LoVo (cell line): ENCODE data around the gene OSBPL6.
"Not testable (repeated sequence)": the region's sequence is repeated elsewhere in the genome, so short reads cannot be mapped to it uniquely, and the experiment has no call there.

Experiments
- DNase-seq: peaks from one replicate; pipeline ENCODE4 v3.0.0-alpha.2; 2016; ENCODE audit warnings: low spot score

OSBPL6 gene

DNA sequence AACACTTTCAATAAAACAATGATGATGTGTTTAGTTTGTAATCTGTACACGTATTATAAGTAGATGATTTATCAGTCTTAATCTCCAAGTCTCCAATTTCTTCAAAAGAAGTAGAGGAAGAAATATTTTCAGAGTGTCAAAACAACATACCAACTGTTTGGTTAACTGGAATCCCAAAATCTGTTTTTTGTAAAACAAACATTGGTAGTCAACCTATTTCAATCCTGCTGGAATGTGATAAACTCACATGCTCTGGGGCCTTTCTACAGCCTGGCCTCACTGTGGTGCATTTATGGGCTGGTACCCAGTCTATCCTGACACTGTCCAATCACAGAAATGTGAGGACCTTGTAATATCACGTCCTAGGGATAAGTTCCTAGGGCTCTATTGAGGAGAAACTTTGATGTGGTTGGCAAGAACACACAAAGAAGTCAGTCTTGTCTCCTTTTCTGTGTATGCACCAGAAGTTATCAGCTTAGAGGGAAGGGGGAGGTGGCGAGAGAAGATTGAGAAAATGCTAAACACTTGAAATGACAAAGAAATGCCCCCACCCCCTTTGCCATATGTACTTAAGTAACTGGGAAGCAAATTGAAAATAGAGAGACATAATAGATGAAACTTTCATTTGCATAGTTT lies 209.5 kb downstream of the OSBPL6 start:
- DNase-seq = no peak

DNA sequence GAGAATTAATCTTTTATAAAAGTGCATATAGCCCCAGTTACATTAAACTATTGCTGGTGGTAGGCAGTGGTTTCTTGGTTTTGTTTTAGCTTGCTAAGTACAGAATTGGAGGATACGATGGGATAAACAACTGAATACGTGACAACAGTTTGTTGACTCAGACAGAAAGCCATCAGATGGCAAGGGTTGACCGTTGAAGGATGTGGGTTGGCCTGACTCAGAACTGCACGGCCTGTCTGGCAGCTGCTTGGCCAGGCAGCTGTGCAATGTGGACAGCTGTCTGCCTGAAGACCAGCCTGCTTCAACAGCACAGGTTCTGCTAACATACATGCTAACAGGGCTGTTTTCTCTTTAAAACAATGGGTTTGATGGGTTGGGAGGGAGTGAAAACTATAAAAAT lies 210.1 kb downstream of the OSBPL6 start:
- DNase-seq = no peak

DNA sequence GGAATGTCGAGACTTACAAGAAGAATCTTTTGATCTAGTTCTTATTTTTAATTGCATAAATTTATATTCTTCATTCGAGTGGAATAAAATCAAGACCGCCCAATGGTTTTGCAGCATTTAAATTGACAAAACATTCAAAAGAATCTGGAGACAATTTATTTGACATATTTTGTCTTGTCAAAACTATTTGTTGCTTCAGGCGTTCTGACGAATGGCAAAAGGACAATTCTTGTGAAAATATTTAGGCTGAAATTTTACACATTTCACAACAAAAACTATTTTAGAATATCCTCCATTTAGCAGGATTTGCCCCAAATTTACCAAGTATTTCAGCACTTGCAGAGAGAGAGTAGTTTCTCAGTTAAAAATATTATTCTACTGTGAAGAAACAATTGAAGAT lies 214.9 kb downstream of the OSBPL6 start:
- DNase-seq = no peak

DNA sequence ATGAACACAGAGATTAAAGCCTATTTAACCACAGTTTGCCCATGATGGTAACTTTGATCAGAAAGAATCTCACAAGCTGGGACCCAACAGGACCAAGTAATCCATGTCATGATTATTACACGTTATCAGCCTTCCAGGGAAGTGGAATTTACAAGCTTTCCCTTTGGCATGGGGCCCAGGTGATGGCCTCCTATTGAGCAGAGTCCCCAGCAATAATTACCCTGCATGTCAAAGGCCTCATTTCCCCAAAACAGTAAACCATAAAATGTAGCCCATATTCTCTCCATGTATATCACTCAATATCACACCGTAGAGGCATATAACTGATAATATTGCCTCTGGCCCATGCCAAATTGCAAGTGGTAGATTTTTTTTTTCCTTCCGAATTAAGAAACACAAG lies 217.7 kb downstream of the OSBPL6 start:
- peak; percentile 32 for DNase-seq

DNA sequence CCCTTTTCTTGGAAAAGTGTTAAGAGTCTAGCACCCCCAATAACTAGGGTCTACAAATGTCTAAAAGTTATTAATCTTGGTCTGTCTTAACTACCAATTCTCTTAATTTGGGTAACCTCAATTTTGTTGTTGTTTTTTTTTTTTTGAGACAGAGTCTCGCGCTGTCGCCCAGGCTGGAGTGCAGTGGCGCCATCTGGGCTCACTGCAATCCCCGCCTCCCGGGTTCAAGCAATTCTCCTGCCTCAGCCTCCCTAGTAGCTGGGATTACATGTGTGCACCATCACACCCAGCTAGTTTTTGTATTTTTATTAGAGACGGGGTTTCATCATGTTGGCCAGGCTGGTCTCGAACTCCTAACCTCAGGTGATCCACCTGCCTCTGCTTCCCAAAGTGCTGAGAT lies 218.1 kb downstream of the OSBPL6 start:
- DNase-seq = not testable (repeated sequence)

DNA sequence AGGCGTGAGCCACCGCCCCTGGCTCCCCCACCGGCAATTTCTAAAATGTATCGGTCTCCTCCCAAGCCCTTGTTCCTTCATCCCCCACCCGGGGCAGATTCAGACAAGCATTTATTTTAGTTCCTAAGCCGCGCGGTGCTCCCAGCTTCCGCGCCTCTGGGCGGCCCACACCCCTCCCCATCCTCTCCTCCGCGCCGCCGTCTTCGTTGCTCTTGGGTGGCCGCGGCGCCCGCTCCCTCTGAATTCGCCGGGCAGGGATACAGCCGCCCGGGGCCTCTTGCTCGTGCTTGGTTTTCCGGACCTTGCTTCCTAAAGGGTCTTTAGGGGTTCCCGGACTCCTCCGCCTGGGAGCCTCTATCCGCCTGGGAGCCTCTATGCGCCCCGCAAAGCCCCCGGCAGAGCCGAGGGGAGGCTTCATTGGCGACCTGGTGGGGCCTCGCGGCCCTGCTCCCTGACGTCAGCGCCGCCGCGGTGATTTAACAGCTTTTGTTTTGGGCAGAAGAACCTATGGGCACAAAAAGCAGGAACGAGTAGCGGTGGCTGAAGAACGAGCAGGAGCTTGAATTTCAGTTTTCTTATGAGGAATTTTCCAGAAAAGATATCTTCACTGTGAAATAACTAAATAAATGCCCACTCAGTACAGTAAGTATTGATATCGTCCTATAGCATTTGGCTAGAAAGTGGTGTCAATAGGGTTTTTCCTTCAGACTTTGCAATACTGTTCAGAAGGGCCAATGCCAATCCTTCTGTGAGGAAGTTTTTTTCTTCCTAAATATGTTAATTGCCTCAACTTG lies 219.4 kb downstream of the OSBPL6 start:
- peak; percentile 73 for DNase-seq

DNA sequence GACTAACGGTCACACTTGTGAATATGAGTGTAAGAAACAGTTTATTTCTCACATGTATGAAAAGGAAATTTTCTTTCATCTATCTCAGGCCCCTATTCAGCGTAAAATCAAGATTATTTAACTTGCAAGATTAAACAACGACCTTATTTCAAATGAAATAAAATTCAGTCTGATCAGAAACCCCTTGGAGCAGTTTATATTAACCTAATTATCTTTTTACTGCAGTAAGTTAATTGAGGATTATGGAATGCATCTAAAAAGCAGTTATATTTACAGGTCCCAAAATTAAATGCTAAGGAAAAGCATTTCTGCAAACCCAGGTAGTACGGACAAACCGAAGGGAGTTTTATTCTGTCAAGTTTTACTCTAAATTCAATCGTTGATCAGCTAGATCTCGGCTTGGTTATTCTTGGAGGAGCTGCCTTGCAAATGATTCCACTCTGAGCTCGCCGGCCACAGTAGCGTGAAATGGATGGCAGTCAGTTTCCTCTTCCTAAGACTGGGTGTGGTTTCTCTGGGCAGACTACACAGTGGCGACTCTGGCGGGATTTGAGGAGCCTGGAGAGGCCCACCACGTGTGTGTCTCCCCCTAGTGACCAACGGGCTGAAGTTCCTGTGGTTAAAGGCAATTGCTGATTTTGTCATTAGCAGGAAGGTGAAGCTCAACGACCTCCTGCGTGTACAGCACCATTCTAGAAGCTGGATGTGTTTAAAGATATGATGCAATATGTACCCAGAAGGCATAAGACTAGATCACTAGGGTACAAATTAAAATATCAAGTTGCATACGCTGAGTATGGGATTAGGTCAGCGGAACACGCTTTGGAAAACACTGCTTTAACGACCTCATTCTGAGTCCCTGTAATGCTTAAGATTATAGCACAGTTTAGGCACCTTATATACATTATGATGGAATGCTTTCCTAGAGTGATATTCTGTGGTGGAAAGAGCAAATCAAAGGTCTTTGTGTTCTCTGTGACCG lies 220.2 kb downstream of the OSBPL6 start:
- peak; percentile 92 for DNase-seq

DNA sequence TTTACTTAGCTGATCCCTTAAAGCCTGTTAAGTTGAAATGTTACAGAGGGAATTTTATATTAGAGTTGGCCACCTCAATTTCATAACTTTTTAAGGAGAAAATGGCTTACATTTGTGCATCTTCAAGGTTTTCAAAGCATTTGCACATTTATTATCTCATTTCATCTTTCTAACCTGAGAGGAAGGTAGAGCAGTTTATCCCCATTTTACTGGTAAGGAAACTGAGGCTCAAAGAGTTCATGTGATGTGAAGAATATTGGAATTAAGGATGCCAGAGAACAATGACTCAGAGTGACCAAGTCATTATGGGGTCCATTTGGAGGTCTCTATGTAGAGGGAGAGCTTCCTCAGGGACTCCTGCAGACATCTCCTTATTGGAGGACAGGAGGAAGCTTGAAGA lies 221.7 kb downstream of the OSBPL6 start:
- DNase-seq = no peak

DNA sequence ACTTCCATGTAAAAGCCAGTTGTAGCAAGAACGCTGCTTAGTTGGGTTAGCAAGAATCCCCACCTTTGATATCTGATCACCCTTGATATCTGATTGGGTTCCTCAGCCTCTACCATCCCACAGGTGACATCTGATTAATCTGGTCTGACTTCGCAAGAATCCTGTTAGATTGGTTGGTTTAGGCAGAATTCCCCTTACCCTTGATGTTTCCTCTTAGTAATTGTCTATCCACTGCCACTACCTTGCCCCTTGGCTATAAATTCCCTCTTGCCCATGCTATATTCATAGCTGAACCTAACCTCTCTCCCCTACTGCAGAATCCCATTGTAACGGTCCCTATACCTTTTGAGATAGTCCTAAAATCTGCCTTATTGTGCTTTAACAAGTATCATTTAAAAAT lies 223.6 kb downstream of the OSBPL6 start:
- DNase-seq = no peak

DNA sequence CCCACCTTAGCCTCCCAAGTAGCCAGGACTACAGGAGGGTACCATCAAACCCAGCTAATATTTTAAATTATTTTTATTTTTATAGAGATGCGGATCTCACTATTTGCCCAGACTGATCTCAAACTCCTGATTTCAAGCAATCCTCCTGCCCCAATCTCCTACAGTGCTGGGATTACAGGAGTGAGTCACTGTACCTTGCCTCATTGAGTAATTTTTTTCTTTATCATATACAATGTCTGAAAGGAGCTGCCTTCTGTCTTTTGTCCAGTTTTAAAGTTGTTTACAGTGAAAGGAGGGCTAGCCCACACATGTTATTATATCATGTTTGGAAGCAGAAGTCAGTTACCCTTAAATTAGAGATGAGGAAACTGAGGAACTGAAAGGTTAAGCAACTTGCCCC lies 224.1 kb downstream of the OSBPL6 start:
- no peak for DNase-seq

DNA sequence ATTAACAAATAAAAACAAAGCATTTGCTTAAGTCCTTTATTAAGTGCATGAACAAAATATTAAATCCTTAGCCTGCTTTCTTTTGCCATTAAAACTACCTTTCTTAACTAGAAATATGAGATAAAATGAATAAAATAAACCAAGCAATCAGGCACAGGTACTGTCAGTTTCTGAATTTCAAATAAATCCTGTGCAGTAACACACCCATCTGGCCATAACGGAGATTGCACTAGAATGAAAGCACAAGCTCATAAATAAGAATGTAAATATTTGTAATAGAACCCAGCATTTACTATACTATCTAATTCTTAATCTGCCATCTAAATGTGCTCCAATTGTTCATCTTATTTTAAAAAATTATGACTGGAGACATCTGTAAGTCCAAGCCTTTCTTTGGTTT lies 224.8 kb downstream of the OSBPL6 start:
- no peak for DNase-seq

DNA sequence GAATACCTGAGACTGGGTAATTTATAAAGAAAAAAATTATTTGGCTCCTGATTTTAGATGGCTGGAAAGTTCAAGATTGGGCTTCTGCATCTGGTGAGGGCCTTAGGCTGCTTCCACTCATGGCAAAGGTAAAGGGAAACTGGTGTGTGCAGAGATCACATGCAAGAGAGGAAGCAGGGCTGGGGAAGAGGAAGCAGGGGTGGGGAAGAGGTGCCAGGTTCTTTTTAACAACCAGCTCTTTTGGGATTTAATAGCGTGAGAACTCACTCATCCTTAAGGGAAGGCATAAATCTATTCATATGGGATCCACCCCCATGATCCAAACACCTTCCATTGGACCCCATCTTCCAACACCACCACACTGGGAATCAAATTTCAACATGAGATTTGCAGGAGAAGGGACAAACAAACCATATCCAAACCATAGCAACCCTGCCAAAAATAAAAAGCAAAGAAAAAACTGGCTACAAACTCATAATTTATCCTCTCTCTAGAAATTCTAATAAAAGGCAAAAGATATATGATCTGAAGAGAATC lies 226.2 kb downstream of the OSBPL6 start:
- no peak for DNase-seq

DNA sequence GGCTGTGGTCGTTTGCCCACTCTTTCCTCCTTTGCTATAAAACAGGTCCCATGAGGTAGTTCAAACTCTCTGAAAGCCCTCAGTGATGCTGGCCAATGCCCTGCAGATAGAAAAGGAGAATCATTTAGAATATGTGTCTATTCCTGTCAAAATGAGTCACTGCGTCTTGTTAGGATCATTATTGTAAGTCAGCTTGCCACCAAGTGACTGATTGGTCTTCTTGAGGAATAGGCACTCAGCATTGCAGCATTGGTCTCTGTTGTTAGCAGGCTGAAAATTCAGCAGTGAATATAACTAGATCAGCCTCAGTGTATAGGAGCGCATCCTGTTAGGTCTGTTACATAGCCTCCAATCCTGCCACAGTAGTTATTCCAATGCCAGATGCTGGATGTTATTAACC lies 227.8 kb downstream of the OSBPL6 start:
- DNase-seq = no peak

DNA sequence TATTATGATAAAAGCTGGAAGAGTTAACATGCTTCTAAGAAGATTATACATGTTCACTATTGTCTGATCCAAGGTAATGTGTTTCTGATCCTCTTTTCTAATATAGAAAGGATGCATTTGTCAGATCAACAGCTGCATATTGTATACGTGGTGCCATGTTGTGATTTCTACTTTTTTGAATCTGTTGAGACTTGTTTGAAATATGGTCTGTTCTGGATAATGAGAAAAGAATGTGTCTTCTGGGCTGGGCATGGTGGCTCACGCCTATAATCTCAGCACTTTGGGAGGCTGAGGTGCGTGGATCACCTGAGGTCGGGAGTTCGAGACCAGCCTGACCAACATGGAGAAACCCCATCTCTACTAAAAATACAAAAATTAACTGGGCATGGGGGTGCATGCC lies 229.4 kb downstream of the OSBPL6 start:
- DNase-seq = not testable (repeated sequence)

DNA sequence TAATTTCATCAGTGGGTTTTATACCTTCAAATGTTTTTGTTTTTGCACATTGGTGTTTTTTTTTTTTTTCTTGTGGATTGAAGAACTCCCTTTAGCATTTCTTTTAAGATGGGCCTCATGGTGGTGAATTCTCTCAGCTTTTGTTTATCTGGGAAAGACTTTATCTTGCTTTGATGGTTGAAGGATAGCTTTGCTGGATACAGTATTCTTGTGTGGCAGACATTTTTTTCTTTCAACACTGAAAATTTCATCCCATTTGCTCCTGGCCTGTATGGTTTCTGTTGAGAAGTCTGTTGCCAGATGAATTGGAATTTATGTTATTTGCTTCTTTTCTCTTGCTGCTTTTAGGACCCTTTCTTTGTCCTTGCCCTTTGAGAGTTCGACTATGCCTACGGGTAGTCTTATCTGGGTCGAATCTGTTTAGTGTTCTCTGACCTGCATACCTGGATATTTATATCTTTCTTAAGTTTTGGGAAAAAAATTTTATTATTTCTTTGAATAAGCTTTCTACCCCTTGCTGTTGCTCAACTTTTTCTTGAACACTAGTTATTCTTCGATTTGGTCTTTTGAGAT lies 231.0 kb downstream of the OSBPL6 start:
- no peak for DNase-seq

DNA sequence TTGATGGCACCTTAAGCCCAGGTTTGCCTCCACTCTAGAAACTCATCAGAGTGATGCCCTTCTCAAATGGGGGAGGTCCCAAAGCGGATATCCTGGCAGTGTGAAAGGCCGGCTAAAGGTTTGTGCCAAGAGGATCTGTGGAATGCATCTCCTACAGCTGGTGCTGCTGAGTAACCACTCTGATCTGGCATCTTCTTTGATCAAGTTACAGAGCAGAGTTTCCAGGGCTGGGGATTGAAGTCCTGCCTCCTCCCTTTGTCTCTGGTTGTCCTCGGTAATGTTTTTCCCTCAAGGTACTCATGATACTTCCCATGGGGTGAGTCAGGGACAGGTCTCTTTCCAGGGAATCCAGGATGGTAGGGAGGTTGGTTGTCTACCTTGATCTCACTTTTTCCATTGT lies 232.1 kb downstream of the OSBPL6 start:
- DNase-seq = no peak

DNA sequence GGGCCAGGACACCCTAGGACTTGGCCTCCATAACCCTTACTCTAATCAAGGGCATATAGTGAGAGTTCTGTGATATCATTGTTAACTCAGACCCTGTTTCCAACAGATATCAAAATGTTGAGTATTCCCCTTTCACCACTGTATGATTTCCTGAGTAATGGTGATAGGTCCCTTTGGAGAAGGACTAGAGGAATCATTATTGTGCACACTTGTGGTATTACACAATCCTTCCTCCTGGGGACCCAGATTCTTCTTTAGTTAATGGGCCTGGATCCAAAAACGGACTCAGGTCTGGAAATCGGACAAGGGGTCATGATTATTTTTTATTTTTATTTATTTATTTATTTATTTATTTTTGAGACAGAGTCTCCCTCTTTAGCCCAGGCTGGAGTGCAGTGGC lies 233.1 kb downstream of the OSBPL6 start:
- no peak for DNase-seq

DNA sequence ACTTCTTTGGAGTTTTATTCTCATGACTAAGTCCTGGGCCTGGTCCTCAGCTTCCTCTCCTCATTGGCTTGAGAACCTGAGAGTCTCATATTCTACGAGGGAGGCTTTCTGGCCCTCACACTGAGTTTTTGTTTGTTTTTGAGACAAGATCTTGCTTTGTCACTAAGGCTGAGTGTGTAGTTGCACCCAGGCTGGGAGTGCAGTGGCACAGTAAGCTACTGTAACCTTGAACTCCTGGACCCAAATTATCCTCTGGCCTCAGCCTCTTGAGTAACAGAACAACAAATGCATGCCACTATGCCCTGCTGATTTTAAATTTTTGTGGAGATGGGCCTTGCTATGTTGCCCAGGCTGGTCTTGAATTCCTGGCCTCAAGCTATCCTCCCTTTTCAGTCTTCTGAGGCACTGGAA lies 234.1 kb downstream of the OSBPL6 start:
- DNase-seq = no peak

DNA sequence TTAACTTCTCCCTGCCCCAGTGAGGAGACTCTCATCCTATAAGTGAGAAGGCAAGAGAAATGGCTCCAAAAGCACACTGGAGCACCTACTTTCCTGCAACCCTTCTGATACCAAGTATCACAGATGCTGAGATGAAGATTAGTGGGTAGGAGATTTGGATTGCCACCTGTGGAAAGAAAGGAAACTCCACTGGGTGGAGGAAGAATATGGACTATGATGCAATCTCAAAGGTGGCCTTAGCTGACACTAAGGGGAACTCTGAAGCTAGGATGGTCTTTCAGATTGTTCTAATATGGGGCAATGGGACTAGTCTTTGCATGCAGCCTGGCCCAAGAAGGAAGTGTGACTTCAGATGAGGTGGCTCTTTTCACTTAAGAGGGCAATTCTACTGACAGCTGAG lies 235.0 kb downstream of the OSBPL6 start:
- no peak for DNase-seq

DNA sequence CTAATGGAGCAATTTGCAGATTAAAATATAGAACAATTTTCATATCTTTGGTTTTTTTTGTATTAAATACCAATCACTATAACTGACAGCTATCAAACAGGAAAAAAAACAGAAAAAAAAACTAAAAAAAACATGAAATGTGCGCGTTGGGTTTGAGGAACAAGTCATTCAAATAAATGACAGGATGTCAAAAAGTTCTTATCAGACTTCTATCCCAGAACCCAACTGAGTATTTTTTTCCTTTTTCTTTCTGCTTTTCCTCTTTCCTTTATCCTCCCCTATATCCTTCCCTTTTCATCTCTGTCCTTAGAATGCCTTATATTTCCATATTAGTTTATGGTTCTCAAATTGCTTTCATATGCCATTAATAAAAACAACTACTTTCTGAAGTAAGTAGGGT lies 242.3 kb downstream of the OSBPL6 start:
- no peak for DNase-seq

DNA sequence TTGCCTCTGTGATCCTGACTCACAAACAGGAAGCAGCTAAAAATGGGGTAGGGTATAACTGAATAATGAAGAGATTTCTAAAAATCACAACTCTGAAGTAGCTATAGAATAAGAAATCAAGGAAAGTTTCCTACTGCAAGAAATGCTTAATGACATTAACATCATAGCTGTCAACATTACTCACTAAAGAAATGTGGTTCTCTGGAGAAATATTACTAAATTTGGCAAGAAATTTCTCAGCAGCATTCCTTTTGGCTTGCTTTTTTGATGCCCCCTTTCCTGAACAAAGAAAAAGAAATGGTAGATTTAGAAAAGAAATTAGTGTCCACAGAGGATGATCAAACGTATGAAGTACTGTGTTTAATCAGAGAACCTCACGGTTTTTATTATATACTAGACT lies 247.1 kb downstream of the OSBPL6 start:
- no peak for DNase-seq
